Hypothalamus (tissue), 51 donors: Measurements from ENCODE around the gene IQGAP2.
"Not testable (repeated sequence)": the region's sequence is repeated elsewhere in the genome, so short reads cannot be mapped to it uniquely, and the experiment has no call there.

ENCODE experiments used
- DNase-seq, 51 donors: peaks; one replicate each; lab custom pipeline; 2025; lab: John Stamatoyannopoulos, UW

Gene IQGAP2

GRCh38 chr5:76413746-76414145, 10.7 kb downstream of the IQGAP2 start:
- DNase-seq: no peak

- no peak for DNase-seq
Observed at GRCh38 chr5:76414788-76415187, 11.7 kb downstream of the IQGAP2 start.

GRCh38 chr5:76415855-76416254, 12.8 kb downstream of the IQGAP2 start:
- DNase-seq: no peak

- DNase-seq: no peak
Observed at GRCh38 chr5:76419597-76420298, 16.7 kb downstream of the IQGAP2 start.

- DNase-seq: no peak
Observed at GRCh38 chr5:76422227-76422626, 19.1 kb downstream of the IQGAP2 start.

GRCh38 chr5:76422742-76423141, 19.7 kb downstream of the IQGAP2 start:
- DNase-seq: no peak

GRCh38 chr5:76425146-76425545, 22.1 kb downstream of the IQGAP2 start:
- no peak for DNase-seq

GRCh38 chr5:76425928-76426804, 23.1 kb downstream of the IQGAP2 start:
- DNase-seq: no peak

- DNase-seq: peak in 1 of 51 donors; percentile 4
Observed at GRCh38 chr5:76427206-76428140, 24.4 kb downstream of the IQGAP2 start.

- not testable (repeated sequence) for DNase-seq
Observed at GRCh38 chr5:76428550-76428949, 25.5 kb downstream of the IQGAP2 start.

GRCh38 chr5:76433261-76433660, 30.2 kb downstream of the IQGAP2 start:
- no peak for DNase-seq

- DNase-seq: not testable (repeated sequence)
Observed at GRCh38 chr5:76437507-76437906, 34.4 kb downstream of the IQGAP2 start.

GRCh38 chr5:76438025-76438424, 34.9 kb downstream of the IQGAP2 start:
- no peak for DNase-seq

- no peak for DNase-seq
Observed at GRCh38 chr5:76439201-76439600, 36.1 kb downstream of the IQGAP2 start.

GRCh38 chr5:76439929-76440328, 36.8 kb downstream of the IQGAP2 start:
- no peak for DNase-seq

- DNase-seq: no peak
Observed at GRCh38 chr5:76441101-76441500, 38.0 kb downstream of the IQGAP2 start.

GRCh38 chr5:76441890-76442673, 39.0 kb downstream of the IQGAP2 start:
- no peak for DNase-seq

- no peak for DNase-seq
Observed at GRCh38 chr5:76443066-76443800, 40.1 kb downstream of the IQGAP2 start.

- no peak for DNase-seq
Observed at GRCh38 chr5:76445063-76445462, 42.0 kb downstream of the IQGAP2 start.
